Daoy (cell line): ENCODE results near the gene PSME3IP1. TPM values are rescaled to one million over a fixed set of nuclear protein-coding genes. Genes with fewer than 3 reads are reported as not detected.
A peak's percentile ranks its signal among the peaks of the same experiment; 100 is the strongest.
"Not testable (repeated sequence)": the region's sequence is repeated elsewhere in the genome, so short reads cannot be mapped to it uniquely, and the experiment has no call there.

Experiments
- DNase-seq: peaks from one replicate; pipeline ENCODE4 v3.0.0-alpha.2; 2015; ENCODE audit warnings: low read depth
- total RNA-seq: library from RNA; depleted of rRNA; stranded (reverse); fragments of >200 nt; shearing (Covaris generic); gene quantifications from 2 replicates; pipeline ENCODE4 v1.2.3, GENCODE V29; 2014

The PSME3IP1 gene
- total RNA-seq, 1 experiment from 2014 or later = 120 TPM

GRCh38 chr16:57125969-57126368 lies 59.9 kb downstream of the PSME3IP1 start:
- DNase-seq = no peak

- no peak for DNase-seq
Observed at GRCh38 chr16:57125376-57125775, 60.5 kb downstream of the PSME3IP1 start.

- DNase-seq = no peak
Observed at GRCh38 chr16:57123974-57124674, 61.7 kb downstream of the PSME3IP1 start.

- DNase-seq = peak; percentile 22
Observed at GRCh38 chr16:57123216-57123973, 62.4 kb downstream of the PSME3IP1 start.

GRCh38 chr16:57118461-57119084 lies 67.3 kb downstream of the PSME3IP1 start:
- DNase-seq = no peak

- no peak for DNase-seq
Observed at GRCh38 chr16:57115514-57116182, 70.2 kb downstream of the PSME3IP1 start.

- DNase-seq = no peak
Observed at GRCh38 chr16:57115168-57115513, 70.7 kb downstream of the PSME3IP1 start.

GRCh38 chr16:57113664-57114063 lies 72.2 kb downstream of the PSME3IP1 start:
- DNase-seq = no peak

GRCh38 chr16:57113042-57113453 lies 72.8 kb downstream of the PSME3IP1 start:
- DNase-seq = peak; percentile 50

GRCh38 chr16:57112403-57113041 lies 73.3 kb downstream of the PSME3IP1 start:
- DNase-seq = no peak

GRCh38 chr16:57111420-57111819 lies 74.4 kb downstream of the PSME3IP1 start:
- no peak for DNase-seq

- DNase-seq = no peak
Observed at GRCh38 chr16:57110937-57111336, 74.9 kb downstream of the PSME3IP1 start.

- DNase-seq = not testable (repeated sequence)
Observed at GRCh38 chr16:57109259-57110105, 76.4 kb downstream of the PSME3IP1 start.

GRCh38 chr16:57108432-57108831 lies 77.4 kb downstream of the PSME3IP1 start:
- DNase-seq = no peak

- DNase-seq = no peak
Observed at GRCh38 chr16:57107321-57107922, 78.4 kb downstream of the PSME3IP1 start.

GRCh38 chr16:57106767-57107166 lies 79.1 kb downstream of the PSME3IP1 start:
- DNase-seq = peak; percentile 46

- DNase-seq = no peak
Observed at GRCh38 chr16:57105184-57105583, 80.7 kb downstream of the PSME3IP1 start.

GRCh38 chr16:57104706-57105105 lies 81.1 kb downstream of the PSME3IP1 start:
- no peak for DNase-seq

- no peak for DNase-seq
Observed at GRCh38 chr16:57102888-57103851, 82.7 kb downstream of the PSME3IP1 start.
